GM19455 (cell line): ENCODE data around the gene ABCD3.
A peak's percentile ranks its signal among the peaks of the same experiment; 100 is the strongest.

Experiments
- ATAC-seq: cut with Tn5 transposase; IDR thresholded peaks from one replicate; pipeline ENCODE4 v1.9.1; 2021; ENCODE audit not compliant: unreplicated experiment

Gene ABCD3

DNA sequence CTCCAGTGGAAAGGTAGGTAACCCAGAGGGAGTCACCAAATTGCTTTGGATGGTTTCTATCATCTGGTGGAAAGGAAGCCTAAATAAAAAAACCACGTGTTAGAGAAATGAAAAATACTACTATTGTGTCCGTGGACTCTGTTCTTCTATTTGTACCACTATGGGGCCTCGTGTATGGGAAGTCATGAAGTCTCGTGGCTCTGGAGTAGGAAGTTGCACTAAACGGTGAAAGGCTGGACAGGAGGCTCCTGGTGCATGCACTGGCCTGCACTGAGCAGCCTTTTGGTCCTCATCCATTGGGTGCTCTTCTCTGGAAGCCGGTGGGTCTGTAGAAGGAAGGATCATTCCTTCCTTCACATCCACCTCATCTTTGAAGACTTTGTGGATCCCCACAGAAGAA is 106.3 kb downstream of the ABCD3 start:
- no peak for ATAC-seq

DNA sequence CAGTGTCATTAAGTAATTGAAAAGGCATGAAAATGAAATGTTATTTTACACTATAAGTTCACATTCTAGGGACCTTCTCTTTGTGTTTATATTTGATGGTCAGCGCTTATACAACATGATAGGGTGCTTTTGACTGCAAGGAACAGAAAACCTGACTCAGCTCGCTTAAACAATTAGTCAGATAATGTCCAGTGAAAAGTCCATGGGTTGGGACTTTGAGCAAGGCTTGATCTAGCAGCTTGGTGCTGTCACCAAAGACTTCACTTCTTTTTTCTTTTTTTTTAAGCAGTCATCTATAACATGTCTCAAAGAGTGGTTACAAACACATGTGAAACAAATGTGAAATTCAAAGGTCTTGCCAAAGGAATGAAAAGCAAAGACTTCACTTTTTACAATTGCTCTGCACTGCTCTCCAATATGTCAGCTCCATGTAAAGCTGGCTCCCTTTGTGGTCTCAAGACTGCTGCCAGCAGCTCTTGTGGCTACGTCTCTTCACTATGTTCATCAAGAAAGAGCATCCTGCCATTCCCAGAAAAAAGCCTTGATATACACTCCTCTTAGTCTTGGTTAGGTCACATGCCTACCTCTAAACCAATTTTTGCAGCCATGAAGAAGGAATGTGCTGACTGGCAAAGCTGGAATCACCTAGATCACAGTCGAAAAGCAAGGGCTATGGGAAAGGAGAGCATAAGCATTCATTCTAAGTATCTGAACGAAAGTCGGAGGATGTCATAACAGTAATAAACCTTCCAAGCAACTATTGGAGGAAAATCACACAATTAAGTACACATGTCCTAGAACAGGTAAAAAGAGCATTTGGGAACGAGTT is 108.2 kb downstream of the ABCD3 start:
- ATAC-seq, result no peak

DNA sequence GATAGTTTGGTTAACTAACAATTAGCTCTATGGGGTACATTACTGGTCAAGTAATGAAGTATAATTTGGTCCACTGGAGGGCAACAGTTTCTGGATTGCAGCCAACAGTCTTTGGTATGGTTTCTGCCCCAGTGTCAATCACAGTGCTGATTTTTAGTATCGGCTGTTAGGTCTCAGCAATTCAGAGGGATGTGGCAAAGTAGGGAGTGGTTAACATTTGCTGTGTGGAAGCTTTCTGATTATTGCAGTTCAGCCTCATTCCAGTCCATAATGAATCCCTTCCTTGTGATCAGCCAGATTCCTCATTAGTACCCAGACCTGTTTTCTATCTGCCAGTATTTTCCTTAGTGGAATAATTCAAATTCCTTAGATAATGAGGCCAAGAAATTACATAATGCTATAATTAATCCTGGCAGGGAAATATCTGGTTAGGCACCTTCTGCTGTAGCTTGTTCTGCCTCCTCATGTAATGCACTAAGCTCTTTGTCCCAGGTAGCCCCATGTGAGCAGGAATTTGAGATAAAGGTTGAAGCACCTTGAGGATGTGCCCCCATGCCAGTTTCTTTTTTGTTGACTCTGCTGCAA is 109.3 kb downstream of the ABCD3 start:
- no peak for ATAC-seq

DNA sequence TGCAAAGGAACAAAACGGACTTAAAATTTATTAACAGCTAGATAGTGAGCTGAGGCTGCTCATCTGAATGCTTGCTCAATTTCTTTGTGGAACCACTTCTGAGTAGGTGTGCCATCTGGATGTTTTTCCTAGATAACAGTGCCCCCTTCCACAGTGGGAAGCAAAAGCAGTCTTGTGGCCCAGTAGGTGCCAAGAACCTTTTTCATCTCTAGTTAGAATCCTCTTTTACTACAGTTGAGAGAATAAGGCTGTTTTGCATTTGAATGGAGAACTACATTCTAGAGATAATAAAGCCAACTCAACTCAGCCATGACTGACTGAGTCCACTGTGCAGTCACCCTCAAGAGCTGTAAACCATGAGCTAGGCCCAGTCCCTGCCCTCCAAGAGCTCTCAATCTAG is 110.1 kb downstream of the ABCD3 start:
- no peak for ATAC-seq

DNA sequence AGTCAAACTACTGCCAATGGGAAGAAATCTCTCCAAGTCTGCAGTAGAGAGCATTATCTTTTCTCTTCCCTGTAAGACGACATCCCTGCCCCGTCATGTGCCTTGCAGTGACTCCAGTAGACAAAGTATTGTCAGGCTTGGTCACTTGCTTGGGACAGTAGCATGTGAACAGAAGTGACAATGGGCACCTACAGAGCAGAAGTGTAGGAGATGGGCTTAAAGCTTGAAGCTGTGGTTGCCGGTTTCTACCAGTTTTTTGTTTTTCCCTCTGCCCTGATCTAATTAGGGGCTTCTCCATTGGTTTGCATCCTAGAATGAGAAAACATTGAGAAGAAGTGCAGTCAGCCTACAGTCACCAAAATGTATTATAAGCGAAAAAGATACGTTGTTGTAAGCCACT is 110.6 kb downstream of the ABCD3 start:
- ATAC-seq, result no peak

DNA sequence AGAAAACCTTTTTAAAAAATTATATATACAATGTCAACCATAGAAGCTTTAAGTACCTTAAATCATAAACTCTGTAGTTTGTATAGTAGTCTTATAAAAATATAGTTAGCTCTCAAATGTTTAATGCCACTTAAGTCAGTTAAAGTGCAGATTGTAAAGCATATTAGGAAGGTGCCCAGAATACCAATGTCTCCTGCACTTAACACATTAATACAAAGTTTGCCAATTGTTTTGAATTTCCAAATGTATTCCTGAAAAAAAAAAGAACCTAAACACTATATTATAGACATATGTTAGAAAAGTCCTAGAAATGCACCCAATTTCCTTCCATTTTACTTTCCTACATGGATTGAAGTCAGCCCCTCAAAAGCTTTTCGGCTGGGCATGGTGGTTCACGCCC is 111.2 kb downstream of the ABCD3 start:
- ATAC-seq, result no peak

DNA sequence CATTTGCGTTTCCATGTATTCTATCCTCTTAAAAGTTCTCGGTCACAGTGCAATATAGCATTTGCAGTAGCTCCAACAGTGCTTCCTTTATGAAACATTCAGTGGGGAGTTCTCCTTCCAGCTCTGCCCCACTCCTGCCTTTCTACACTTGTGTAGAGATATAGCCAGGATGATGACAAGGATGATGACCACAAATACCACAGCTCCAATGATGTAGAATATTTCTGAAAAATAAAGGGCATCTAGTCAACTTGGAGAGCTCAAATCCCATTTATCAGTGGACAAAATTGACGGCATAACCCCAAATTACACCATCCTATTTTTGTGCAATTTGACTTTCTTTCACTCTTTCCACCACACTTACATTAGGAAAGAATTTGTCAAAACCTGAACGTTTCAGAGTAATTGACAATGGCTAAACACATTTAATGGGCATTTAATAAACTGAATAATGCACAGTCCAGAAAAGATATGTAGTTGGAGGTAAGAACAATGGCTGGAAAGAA is 112.2 kb downstream of the ABCD3 start:
- ATAC-seq, result no peak

DNA sequence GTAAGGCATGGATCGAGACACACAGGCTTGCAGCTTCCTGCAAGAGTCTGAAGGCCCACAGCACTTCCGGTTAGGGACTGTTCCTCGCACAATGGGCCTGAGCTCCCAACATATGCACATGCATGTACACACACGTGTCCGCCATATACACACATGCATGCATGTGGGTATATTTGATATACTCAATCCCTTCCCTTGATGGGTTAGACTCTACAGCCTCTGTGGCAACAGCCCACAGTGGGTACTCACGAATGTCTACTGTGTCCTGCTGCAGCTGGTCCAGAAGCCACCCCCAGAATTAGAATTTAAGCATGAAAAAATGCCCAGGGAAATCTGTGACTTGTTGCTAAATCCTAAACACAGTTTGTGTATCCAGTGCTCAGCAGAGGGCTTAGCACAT is 113.5 kb downstream of the ABCD3 start:
- no peak for ATAC-seq

DNA sequence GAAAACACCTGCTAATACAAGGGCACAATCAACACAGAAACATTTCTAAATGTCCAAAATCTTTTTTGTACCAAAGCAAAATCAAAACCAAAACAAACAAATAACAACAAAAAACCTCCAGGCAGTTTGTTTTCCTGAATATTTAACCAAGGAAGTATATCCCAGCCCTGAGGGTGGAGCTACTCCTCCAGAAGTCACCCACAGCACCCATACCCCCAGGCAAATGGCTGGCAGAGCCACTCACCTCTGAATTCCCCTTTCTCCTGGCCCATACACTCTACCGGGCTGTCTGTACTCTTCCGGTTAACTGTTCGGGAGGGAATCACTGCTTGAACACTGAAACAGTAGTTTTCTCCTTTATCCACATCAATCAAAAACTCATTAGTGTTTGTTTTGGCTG is 113.9 kb downstream of the ABCD3 start:
- no peak for ATAC-seq

DNA sequence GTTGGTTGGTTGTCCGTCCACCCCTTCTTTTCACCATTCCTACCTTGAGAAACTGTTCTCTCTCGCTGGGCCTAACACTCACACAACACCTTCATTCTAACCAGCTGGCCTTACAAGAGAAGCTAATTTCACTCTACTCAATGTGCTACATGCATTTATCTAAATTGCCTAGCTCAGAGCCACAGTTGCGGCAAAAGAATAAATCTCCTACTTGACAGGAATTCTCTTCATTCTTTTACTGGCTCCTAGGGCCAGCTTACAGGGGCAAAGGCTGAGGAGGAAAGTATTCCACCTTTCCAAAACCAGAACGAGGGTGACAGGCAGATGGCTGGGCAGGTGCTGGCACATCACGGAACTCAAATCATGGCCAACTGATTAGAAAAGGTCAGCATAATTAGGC is 116.9 kb downstream of the ABCD3 start:
- ATAC-seq, result no peak

DNA sequence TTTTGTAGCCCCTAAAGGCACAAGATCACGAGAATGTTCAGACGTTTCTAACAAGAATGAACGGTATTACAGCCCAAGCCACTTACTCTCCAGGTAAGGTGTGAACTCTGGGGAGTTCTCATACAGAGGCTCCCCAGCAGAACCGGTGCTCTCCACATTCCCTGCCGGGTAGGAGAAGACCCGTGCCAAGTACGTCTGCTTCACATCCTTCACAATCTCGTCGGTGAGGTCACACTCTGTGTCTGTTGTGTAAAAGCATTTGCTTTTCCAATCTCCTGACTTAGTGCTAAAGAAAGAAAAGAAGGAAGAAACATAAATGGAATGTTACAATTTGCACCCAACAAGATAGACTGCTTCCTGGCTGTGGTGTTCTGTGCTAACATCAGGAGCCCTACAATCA is 117.7 kb downstream of the ABCD3 start:
- ATAC-seq, result no peak

DNA sequence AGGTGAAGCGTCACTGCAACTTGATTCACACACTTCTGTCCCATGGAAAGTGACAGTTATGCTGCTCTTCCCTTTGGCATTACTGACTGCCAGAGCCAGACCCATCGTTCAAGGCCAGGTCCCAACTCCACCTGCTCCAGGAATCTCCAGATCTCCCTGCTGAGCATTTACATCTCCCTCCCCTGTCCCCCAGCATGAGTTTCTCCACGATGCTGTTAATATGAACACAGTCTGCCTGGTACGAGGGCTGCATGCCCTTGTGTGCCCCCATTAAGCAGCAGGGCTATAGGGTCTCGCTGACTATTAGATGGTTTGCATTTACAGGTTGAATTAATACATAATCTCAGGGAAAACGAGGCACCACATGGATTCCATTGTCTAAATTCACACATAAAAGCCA is 119.1 kb downstream of the ABCD3 start:
- no peak for ATAC-seq

DNA sequence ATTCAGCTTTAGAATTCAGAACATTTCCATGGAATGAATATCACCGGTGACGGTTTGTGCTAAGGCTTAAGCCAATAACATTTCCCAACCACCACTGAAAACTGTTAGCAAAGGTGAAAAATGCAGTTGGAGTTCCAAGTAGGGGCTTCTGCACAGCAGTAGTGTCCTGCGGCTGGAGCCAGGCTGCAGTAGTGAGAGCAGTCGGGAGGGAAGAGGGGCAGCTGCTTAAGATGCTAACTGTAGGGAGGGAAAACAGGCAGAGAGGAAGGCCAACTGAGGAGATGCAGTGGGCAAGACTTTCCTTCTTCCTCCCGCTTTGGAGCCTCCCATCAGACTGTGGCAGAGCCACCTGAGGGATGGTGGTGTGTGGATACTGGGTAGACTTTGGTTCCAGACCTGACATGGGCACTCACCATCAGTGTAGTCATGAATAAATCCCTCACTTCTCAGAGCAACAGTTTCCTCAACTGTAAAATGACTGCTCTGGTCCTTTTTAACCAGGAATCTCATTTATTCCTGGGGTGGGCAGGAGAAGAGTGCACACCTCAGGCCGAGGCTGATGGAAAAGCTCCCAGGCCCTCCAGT is 120.1 kb downstream of the ABCD3 start:
- ATAC-seq, result no peak

DNA sequence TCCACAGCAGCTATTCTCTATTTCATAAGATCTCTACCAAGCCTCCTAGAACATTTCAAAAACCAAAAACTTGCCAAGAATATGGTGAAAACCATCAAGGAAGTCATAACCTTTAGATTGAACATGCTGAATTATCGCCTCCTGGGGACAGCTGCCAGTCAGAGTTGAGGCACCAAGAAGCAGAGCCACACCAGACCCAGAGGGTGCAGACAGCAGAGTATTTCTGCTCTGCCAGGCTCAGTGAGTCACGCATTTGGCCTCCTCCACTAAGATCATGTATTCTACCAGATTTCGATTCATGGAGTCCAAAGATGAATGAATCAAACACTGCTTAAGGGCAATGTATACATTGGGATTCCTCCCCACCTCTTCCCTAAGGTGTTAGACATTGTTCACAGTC is 121.3 kb downstream of the ABCD3 start:
- ATAC-seq, result no peak

DNA sequence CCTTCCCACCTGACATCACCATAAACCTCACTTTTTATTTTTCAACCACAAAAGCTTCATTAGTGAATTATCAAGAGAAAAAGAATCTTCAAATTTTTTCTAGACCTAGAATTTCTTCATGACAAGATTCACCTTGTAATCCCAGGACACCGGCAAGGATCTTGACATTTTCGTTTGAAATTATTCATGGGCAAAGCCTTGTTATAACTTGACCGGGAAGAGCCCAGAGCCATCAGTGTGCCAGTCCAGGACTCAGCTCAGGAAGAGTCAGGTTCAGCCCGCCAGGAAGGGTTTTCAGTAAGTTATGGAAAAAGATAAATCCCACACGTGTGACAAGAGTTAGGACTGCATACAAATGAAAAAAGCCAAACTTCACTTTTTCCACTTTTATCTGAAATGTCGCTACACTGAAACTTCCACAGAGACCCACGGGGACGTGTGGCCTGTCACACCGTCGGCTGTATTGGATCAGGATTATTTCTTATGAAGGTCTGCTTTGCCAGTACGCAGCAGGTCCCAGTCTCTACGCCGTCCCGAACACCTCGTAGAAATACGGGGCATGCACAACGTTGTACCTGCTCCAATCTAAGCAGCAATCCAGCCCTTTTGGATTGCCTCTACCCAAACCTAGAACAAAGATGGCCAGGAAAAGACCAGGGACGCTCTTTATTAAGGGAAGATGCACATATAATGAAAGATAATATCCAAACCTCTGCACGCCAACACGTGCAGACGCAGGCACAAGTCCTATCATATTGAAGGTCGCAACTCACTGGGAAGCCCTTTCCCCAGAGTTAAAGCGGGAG is 122.5 kb downstream of the ABCD3 start:
- no peak for ATAC-seq

DNA sequence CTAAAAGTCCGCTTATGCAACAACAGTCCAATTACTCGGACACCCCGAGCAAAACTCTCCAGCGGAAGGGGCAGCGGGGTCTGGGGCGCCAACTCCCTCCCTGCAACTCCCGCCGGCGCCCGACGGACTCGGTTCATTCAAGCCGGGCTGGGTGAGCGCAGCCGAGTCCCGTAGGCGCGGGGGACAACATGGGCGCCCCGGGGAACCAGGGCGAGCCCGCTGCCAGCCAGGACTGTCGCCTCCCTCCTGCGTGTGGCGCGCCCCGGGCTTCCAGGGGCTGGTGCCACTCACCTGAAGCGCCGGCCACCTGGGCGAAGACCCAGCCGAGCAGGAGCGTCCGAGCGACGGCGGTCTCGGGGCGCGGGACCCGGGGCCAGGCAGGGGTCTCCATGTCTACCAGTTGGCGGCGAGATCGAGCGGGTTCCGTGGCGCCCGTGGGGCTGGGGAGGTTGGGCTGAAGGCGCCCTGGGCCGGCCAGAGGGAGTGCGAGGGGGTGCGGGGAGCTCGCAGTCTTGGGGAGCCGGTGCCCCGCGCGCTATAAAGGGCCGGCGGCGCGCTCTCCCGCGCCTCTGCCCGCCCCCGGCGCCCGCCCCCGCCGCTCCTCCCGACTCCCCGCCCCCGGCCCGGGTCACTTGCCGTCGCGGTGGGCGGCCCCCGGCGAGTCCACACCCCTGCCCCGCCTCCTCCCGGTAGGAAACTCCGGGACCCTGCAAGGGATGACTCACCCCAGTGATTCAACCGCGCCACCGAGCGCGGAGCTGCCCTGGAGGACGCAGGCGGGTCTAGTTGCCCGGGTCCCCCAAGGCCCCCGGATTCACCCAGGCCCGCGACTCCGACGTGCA is 123.3 kb downstream of the ABCD3 start, which contains the start of gene F3:
TSS of gene F3 (minus strand) at position 514 of the 842 bp plus-strand sequence. CDS start at position 391, 123 bp downstream.
- ATAC-seq, result peak; percentile 81

DNA sequence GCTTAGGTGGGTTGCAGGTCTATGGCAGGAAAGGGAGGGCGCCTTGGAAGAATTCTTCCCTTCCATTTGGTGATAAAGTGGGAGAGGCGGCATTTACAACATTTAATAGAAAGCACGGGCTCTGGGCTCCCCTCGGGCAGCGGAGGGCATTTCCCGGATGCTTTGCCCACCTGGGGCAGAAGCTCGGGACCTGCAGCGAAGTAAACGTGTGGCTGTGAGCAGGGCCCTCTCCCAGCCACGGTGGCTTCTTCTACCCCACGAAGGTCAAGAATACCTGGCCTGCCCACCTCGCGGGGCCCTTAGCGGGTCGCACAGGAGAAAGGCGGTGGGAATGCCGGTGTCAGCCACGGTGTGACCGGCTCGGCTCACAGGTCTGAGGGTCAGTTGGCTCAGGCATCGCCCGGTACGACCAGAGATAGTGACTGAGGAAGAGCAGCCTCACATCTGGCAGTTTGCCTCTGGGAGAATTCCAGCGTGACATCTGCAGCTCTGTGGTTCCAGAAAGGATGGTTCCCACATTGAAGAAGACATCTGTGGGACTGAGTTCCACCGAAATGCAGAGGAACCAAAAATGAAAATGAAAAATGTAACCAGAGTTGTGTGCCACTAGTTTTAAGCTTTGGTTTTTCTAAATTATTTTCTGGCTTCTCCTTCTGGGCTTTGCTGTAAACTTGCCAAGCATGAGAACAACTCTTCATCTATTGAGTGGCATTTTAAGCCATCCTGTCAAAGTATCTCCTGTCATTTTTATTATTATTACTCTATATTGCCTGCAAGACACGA is 124.1 kb downstream of the ABCD3 start:
- peak; percentile 22 for ATAC-seq

DNA sequence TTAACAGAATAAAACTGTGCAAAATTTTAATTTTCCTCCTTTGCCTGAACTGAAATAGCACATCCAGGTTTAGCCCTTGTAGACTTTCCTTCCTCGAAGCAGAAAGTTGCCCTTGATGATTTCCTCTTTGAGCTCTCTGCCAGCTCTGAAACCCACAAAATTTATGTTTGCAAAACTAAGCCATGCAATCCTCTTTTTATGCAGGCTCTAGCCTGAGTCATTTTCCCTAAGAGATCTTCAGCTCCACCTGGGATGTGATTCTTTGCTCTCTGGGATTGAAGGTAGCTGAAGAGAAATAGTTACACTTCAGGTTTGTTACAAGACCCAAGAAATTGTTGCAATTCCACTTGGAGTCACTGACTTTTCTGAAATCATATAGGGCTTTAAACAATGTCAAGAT is 124.8 kb downstream of the ABCD3 start:
- ATAC-seq, result no peak

DNA sequence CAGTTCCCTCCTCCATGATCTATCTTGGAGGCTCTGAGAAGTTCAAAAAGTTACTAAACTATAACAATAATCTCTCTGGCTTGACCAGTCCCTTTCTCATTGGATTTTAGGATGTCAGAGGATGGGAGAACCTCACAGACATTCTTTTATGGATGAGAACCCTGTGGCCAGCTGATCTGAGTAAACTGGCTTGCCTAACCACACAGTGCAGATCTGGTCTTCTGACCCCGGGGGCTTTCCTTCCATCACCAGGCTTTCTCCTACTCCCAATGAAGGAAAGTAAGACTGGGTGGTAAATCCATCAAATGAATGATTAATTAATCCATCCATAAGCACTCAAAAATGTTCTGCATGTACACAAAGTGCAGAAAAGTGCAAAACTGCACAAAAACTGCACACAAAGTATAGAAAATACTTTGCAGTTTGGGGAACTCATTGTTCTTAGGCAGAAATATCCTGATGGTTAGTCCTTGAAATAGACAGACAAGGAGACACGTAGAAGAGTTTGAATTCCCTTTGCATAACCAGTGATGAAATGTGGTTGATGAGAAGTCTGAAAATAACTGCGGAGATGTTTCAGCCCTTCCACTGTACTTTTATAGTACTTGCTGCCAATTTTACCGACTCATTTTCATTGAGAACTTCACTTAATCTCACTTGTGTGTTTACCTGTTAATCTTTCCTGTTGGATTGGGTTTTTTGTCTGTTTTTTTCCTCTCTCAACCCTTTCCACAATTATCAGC is 125.9 kb downstream of the ABCD3 start:
- ATAC-seq, result no peak
